Measurements from ENCODE around the gene IL25.
"Not testable (repeated sequence)": the region's sequence is repeated elsewhere in the genome, so short reads cannot be mapped to it uniquely, and the experiment has no call there.

IL25 gene

DNA sequence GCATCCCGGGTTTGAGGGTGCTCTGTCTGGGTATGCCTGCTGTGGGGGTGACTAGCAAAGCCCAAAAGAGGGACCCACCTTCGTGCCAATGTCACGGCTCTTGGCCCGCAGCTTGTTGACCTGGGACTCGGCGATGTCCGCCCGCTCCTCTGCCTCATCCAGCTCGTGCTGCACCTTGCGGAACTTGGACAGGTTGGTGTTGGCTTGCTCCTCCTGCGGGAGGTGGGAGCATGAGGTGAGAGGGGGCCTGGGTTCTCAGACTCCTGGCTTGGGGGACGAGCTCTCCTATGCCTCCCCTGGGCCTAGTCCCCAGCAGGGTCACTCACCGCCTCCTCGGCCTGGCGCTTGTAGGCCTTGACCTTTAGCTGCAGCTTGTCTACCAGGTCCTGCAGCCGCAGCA, 41.1 kb downstream of the IL25 start:
- no peak for DNase-seq

DNA sequence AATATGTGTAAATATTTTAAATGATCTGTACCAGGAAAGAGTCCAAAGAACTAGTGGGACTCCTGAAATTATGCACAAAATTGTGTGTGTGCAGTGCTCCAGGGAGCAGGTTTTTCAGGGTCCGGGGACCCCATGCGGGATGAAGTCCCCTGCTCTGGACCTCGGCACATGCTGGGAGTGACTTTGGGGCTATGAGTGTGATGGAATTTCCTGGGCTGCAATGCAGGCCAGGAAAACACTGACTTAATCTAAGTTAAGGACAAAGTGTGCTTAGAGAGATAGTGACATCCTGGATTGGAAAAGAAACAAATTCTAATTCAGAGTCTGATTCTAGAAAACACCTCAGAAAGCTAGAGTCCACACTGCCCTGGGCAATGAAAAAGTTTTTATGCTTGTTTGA, 41.6 kb downstream of the IL25 start:
- no peak for DNase-seq

DNA sequence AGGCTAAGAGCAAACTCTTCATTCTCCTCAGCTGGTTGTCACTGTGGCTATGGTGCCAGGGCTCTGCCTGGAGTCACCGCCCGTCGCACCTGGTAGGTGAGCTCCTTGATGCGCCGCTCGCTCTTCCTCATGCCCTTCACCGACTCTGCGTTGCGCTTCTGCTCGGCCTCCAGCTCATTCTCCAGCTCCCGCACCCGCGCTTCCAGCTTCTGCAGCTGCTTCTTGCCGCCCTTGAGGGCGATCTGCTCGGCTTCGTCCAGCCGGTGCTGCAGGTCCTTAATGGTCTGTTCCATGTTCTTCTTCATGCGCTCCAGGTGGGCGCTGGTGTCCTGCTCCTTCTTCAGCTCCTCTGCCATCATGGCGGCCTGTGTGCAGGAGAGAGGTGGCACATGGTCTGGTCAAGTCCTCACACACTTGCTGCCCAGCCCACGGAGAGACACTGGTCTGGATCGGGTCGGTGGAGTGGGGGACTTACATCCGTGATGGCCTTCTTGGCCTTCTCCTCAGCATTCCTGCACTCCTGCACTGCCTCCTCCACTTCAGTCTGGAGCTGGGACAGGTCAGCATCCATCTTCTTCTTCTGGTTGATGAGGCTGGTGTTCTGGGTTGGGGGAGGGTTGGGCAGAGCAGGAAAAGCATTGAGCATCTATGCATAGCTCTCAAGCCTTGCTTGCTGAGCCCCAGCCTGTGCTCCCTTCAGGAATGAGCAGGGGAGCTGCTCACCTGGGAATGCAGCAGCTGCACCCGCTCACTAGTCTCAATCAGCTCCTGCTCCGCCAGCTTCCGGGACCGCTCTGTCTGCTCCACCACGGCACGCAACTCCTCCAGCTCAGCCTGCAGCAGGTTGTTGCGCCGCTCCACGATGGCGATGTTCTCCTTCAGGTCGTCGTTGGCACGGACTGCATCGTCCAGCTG, 42.6 kb downstream of the IL25 start:
- DNase-seq = no peak

DNA sequence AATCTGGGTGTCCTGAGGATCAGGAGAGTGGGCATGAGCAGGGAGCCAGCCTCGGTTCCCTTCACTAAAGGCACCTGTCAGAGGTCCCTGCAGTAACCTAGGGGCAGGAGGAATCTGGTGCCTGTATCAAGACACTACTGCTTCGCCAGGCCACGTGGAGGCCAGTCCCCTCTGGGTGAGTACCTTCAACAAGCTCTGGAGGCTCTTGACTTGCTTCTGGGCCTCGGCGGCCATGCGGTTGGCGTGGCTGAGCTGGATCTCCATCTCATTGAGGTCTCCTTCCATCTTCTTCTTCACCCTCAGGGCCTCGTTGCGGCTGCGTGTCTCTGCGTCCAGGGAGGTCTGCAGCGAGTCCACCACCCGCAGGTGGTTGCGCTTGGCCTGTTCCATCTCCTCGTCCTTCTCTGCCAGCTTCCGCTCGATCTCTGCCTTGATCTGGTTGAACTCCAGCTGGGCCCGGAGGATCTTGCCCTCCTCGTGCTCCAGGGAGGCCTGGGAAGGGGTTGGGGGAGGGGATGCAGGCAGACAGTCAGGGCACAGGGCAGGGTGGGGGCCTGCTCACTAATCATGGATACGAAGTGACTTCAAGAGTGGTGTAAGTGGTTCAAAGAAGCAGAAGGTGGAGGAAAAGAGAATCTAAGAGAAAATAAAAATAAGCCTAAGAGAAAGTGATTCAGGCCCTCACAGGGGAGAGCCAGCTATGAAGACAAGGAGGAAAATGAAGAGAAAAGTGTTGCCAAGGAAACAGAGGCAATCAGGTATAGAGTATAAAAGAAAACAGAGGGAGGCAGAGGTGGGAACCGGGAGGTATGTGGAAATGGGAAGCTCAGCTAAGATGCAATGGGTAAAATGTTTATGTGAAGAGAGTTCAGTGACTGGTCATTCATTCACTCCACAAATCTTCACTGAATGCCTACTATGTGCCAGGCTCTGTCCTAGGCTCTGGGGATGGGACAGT, 43.5 kb downstream of the IL25 start:
- DNase-seq = no peak

DNA sequence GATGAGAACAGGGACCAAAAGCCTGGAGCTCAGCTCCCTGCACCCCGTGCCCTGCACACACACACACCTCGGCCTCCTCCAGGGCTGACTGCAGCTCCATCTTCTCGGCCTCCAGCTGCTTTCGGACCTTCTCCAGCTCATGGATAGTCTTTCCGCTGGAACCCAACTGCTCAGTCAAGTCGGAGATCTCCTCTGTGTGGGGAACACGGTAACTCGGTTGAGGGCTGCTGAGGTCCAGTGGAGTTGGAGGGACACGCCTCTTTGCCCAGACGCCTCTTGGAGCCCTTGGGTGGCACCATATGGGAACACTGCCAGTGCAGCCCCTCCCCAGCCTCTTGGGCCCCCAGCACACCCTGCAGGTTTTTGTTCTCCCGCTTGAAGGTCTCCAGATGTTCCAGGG, 44.2 kb downstream of the IL25 start:
- DNase-seq = no peak

DNA sequence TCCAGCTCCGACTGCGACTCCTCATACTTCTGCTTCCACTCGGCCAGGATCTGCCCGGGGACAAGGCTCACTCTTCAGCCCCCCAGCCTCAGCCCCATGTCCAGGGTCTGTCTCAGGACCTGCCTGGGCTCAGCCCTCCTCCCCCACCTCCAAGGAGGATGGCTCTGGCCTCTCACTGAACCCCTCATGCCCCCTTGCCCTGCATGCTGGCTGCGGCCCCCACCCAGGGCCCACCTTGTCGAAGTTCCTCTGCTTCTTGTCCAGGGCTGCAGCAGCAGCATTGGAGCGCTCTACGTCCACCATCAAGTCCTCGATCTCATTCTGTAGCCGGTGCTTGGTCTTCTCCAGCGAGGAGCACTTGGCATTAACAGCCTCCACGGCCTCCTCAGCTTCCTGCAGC, 44.7 kb downstream of the IL25 start:
- not testable (repeated sequence) for DNase-seq

DNA sequence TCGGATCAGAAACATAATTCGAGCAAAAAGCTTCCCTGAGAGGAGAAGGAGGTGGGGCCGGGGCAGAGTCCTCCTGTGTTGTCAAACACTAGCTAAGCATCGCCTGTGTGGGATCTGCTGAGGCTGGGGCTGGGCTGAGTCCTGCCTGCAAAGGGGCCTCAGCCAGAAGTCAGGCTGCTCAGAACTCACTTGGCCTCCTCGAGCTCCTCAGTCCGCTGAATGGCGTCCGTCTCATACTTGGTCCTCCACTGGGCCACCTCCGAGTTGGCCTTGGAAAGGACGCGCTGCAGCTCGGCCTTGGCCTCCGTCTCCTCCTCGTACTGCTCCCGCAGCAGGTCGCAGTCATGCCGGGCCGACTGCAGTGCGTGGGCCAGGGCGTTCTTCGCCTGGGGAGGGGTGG, 45.4 kb downstream of the IL25 start:
- no peak for DNase-seq

DNA sequence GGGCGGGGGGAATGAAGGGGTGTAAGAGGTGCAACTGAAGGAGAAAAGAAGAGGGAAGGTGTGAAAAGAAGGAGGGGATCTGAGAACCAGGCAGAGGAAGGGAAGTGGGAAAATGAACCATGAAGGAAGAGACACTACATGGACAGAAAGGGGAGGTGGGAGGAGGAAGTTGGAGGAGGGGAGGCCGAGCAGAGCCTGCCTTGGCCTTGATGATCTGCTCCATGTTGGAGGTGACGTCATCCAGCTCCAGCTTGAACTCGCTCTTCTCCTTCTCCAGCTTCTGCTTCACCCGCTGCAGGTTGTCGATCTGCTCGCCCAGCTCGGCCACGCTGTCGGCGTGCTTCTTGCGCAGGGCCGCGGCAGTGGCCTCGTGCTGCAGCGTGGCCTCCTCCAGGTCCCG, 47.0 kb downstream of the IL25 start:
- DNase-seq = not testable (repeated sequence)

DNA sequence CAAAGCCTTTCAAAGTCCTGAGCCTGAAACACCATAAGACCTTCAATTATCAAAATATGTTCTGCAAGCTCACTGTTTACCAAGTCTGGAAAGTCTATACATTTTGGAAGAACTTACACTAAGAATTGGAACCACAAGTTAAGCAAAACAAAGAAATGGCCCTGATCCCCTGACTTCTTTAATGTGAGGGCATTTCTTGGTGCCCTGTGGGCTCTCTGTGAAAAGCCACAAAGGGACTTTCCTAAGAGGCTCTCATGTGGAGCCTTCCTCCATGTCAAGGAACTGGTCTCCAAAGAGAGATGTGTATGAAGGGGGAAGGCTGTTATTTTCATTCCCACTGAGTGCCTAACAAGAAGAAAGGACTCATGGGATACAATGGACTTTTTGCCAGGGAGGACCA, 49.0 kb downstream of the IL25 start:
- DNase-seq = no peak

DNA sequence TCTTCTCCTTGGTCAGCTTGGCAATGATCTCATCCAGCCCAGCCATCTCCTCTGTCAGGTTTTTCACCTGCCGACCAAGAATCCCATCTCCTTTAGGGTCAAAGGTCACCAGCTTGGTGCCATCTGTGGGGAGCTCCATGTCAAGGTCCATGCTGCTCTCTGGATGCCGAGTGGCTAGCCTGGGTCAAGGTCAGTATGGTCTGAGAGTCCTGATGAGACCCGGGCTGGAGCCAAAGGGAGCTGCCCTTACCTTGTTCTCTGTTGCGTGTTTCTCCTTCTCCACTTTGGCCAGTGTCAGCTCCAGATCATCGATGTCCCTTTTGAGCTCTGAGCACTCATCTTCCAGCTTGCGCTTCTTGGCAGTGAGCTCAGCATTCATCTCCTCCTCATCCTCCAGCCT, 51.0 kb downstream of the IL25 start:
- DNase-seq = no peak

DNA sequence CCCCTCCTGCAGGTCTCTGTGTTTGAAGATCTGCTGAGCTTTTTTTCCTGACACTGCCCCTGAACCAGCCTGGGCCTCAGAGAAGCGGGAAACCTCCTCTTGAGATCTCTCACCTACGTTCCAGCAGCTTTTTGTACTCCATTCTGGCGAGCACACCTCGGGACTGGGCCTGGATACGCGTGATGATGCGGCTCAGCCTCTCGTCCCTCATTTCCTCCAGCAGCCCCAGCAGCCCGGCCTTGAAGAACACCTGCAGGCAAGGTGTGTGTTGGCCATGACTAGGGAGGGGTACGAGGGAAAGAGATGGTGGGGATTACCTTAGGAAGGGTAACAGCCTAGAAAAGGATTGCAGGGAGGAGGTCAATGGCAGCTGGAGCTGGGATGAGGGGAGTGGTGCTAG, 52.6 kb downstream of the IL25 start:
- DNase-seq = no peak

DNA sequence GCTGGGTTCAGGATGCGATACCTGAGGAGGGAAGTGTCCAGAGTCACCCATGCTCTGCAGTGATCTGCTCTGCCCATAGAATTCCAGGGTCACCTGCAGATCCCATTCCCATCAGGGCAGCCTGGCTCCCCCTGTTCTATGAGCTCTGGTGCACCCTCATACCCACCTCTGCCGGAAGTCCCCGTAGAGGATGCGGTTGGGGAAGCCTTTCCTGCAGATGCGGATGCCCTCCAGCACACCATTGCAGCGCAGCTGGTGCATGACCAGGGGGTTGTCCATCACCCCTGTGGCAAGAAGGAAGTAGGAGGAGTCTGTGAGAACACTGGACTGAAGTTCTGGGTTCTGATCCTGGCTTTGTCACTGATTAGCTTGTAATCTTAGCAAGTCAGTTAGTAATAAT, 53.2 kb downstream of the IL25 start:
- not testable (repeated sequence) for DNase-seq
